Measurements from ENCODE around the gene ABR.
A peak's percentile ranks its signal among the peaks of the same experiment; 100 is the strongest.
"Not testable (repeated sequence)": the region's sequence is repeated elsewhere in the genome, so short reads cannot be mapped to it uniquely, and the experiment has no call there.

ABR gene

DNA sequence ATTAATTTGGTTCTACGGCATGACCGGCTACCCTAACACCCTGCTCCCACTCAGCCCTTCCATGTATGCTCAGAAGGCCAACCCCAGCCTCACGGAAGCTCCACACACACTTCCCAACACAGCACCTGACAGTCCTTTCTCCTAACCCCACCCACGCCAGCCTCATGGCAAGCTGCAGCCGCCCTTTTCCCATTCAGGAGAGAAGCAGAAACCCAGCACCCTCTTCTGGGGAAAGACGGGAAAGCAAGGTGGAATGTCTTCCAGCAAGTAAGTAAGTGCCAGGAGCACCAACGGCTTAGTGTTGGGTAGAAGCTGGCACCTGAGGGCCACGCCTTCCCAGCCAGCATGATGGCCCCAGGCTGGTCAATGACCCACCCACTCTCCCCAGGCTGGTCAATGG is 32.1 kb downstream of the ABR start:
- peak; percentile 7 for DNase-seq (ENCODE audit: low read depth)

DNA sequence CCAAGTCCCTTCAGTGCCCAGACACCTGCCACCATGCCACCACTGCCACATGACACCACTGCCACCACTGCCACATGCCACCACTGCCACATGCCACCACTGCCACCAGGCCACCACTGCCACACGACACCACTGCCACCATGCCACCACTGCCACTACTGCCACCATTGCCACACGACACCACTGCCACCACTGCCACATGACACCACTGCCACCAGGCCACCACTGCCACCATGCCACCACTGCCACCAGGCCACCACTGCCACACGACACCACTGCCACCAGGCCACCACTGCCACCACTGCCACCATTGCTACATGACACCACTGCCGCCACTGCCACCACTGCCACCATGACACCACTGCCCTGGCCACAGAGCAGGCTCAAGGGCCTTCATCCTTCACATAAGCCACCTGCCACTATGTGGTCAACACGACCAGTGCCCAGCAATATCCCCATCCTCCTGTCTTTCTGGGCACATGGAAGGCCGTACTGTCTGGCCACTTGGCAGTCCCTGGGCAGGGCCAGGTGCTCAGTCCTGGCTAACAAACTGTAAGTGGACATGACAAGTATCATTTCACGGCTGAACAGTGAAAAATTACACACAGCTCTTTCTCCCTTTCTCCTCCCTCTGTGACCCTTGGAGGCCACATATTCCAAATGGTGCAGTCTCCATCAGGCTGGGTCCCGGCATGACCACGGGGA is 33.1 kb downstream of the ABR start:
- no peak for DNase-seq (ENCODE audit: low read depth)

DNA sequence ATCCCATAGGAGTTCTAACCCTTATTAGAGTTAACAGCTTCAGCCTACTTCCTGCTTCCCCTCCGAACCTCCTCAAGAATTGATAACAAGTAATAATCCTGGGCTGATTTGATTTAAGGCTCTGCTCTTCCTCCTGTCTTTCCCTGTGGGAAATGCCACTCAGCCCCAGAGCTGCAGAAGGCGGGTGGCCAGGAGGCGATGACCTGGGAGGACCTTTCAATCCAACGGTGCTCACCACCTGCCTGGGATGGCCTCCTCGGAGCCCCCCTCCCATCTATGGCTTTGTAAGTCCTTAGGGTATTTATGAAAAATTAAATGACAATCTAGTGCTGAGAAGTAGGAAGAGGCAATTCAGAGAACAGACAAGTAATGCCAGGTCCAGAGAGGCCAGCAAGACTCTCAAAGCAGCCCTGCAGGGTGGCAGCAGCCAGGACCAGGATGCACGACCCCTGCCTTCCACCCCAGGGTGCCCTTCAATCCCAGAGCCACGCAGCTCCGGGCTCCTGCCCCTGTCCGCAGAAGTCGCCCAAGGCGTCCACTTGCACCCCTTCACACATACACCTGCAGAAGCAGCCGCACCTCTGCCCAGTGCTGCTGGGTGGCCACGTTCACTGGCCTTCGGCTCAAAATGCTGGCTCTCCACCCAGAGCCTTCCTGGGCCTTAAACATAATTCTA is 34.3 kb downstream of the ABR start:
- no peak for DNase-seq (ENCODE audit: low read depth)

DNA sequence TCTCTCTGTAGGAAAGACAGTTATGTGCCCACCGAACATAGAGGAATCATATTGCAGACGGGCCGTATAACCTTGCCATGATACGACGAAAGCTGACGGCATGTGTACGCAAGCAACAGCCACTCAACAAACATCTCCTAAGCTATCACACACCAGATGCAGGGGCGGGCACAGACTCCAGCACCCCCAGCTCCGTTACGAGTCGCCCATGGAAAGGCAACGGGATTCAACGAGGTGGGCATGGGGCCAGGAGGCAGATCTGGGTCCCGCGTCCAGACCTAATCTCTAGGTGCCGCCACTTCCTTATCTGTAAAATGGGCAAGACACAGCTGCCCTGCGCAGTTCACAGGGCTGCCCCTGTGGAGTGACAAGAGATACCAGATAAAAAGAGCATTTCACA is 35.6 kb downstream of the ABR start:
- DNase-seq (ENCODE audit: low read depth), result no peak

DNA sequence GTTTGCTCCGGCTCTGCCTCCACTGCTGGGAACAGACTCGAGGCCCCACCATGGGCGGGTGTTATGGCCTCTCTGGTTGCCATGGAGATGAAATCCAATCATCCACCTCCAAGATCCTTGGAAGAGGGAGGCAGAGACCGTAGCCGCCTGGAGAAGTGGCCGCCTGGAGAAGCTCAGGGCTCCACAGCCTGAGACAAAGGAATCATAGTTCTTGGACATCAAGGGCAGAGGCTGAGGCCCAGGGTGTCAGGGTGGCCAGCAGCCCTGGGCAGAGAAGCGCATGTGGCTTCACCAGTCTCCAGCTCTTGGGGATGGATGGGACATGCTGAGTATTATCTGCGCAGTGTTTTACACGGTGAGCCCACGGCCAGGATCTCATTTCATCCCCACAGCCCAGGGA is 36.2 kb downstream of the ABR start:
- no peak for DNase-seq (ENCODE audit: low read depth)

DNA sequence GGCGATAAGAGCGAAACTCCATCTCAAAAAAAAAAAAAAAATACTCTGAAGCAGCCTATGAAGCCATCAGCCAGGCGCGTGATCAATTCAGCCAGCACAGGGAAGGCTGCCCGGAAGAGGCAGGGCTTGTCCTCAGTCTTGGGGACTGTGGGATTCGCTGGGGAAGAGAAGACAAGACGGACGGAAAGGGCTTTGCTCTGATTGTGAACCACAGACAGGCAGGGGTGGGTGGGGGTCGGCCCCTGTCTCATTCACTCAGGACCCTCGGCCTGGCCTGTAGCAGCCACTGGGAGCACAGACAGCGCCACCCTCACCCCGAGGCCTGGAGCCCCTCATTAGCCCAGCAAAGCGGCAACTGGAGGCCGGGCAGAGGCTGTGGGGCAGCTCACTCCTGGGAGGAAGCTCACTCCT is 37.2 kb downstream of the ABR start:
- DNase-seq (ENCODE audit: low read depth), result no peak

DNA sequence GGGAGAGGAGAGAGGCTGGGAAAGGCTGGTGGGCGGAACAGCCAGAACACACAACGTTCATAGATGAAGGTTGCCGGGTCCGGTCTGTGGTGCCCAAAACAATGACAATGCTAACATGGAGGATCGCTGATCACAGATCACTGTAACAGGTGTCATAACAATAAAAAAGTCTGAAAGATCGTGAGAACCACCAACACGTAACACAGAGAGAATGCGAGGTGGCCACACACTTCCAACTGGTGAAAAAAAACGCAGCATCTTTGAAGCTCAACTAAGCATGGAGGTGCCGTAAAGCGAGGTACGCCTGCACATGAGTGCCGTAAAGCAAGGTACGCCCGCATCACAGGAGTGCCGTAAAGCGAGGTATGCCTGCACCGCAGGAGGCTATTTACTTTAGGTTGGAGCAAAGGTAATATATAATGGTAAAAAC is 42.3 kb downstream of the ABR start:
- no peak for DNase-seq (ENCODE audit: low read depth)

DNA sequence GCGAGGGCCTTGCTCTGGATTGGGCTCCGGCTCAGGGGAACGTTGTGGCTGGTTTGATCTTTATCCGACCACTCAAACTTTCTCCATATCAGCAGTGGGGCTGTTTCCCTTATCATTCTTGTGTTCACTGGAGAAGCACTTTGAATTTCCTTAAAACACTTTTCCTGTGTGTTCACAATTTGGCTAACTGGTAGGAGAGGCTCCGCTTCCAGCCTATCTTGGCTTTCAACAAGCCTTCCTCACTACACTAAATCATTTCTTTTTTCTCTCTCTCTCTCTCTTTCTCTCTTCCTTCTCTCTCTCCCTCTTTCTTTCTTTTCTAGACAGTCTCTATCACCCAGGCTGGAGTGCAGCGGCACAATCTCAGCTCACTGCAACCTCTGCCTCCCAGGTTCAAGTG is 43.0 kb downstream of the ABR start:
- DNase-seq (ENCODE audit: low read depth), result no peak

DNA sequence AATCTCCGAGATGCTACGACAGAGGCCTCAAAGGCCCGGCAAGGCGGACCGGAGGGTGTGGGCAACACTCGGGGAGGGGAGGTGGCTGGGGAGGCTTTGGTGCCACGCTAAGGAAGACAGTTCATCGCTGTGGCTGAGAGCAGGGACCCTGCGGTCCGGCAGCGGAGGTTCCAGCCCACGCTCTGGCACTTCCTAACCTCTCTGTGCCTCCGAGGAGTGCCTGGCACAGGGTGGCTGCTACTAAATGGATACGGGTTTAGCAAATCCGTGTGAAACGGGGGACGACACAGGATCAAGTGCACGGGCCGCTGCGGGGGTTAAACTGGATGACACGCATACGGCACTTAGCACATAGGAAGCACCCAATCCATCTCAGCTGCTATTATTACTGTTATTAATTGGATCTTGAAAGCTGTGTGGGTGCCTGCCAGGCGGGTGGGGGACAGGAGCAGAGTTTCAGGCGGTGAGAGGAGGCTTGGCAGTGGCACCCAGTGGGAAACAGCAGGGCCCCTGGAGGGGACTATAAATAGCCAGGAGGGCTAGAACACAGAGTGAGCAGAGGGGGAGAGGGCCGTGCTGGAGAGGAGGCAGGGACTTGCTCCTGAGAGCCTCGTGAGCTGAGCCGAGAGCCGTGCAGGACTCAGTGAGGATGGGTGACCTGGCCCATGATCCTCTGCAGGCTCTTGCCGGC is 45.0 kb downstream of the ABR start:
- no peak for DNase-seq (ENCODE audit: low read depth)

DNA sequence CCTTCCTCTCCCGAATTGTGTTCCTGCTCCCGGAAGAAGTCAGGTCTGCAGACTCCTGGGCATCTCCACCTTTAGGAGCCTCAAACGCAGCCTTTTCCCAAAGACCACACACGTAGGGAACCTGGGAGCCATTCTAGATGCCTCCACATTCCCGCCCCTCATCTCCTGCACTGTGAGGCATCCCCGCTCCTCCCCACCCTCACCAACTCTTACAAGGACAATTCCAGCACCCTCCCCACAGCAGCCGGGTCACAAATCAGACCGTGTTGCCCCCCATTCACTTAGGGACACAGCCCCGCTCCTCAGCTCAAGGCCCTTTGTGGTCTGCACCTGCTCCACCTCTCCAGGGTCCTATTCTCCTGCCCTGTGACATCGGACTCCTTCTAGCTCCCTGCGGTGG is 49.6 kb downstream of the ABR start:
- no peak for DNase-seq (ENCODE audit: low read depth)

DNA sequence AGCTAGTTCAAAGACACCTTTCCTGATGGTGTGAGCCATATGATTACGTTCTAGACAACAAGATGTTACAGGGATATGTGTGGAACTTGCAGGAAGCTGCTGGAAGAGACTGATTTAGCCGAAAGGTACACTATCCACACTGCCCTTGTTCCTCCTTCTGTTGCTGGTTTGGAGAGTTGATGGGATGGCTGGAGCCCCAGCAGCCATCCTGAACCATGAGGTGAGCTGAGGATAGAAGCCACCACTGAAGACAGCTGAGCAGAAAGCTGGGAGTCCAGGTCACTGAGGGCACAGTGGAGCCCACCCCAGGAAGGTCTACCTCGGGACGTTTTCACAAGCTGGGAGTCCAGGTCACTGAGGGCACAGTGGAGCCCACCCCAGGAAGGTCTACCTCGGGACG is 51.3 kb downstream of the ABR start:
- DNase-seq (ENCODE audit: low read depth), result not testable (repeated sequence)

DNA sequence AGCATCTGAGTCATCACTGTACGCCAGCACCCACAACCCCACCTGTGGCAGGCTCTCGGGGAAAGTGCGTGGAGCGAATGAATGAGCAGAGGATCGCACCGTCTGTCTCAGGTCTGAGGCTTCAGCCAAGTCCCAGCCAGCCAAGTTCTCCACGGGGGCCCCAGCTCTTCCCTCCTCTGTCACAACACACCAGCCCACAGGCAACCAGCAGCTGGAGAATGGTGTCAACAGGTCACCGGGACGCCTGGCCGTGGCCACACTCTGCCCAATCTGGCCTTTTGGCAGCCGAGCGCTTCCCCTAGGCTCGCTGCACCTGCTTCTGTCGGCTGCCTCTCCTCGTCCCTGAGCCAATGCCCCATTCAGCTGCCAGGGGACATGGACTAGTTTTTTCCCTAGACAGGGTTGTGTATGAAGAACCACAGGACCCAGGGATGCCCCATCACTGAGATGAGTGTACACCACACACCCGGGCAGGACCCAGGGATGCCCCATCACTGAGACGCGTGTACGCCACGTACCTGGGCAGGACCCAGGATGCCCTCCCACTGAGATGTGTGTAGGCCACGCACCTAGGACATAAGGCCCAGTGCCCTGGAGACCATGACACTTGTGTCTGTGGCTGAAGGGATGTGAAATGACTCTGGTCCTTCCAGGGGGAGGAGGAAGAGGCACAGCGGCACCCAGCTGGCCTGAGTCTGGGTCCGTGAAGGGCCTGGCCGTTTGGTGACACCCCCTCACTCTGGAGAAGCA is 52.8 kb downstream of the ABR start:
- no peak for DNase-seq (ENCODE audit: low read depth)

DNA sequence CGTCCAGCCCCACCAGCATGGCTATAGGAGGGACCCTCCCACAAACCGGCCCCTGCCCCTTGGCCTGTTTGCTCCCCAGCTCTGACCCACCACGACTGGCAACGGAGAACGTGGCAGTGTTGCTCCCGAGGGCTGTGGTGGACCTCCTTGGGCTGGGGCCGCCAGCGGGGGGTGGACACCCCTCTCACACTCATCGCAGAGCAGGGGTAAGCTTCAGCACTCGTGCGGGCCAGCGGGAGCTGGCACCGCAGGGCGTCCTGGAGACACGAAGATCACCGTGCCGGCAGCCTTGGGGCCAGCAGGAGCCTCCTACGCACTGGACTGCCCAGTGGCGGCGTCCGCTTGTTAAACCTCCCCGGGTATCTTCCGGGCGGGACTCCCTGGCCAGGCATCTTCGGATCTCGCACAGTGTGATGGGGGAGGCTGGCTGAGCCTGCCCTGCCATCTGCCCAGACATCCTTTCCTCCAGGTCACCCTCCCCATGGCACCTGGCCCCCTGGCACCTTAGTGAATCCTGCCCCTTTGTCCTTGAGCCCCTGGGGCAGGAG is 53.5 kb downstream of the ABR start:
- no peak for DNase-seq (ENCODE audit: low read depth)

DNA sequence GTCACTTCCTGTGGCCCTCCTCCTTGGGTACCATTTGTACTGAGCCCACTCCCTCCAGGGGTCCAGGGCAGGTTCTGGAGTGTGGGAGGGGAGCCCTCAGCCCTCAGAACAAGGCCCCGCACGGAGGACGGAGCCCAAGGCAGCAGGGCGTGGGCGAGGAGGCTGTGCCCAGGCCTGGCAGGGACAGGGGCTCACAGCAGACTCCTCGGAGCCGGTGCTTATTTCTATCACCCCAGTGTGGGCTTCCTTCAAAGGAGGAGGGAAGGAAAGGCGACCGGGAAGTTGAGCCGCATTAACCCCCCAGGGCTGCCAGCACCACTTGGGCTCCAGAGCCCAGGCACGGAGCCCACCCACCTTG is 54.0 kb downstream of the ABR start:
- no peak for DNase-seq (ENCODE audit: low read depth)

DNA sequence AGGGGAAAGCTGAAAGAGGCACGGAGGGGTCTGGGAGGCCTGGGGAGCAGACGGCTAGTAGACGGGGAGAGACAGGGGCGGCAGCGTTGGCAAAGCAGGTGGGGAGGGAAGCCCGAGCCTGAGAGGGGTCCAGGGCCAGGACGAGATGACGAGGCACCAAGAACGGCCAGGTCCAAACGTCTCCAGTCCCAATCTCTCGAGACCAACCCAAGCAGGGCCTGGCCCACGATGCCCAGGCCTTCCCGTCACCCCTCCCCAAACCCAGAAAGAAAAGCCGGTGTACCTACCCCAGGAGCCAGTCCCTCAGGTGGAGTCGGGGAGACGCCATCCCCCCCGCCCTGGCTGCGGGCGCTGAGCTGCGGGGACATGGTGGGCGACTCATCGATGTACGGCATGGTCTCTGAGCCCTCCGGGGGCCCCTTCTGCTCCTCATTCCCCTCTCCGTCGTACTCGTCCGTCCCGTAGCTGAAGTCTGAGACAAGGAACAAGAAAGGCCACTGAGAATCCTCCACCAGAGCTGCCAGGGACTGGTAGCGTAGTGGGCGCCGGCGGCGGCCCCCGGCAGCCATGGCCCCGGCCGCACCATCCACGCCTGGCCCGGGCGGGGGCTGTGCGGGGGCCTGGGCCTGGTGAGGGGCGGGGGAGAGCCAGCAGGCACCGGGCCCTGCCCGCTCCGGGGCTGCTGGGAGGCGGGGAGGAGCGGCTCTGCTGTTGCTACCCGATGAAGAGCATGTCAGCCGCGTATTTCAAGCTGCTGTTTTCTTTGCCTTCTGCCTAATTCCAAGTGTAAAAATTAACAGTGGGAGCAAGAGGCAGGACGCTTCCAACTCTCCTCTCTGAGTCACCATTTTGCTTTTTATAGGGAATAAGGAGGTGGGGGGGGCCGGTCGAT is 54.6 kb downstream of the ABR start:
- no peak for DNase-seq (ENCODE audit: low read depth)

DNA sequence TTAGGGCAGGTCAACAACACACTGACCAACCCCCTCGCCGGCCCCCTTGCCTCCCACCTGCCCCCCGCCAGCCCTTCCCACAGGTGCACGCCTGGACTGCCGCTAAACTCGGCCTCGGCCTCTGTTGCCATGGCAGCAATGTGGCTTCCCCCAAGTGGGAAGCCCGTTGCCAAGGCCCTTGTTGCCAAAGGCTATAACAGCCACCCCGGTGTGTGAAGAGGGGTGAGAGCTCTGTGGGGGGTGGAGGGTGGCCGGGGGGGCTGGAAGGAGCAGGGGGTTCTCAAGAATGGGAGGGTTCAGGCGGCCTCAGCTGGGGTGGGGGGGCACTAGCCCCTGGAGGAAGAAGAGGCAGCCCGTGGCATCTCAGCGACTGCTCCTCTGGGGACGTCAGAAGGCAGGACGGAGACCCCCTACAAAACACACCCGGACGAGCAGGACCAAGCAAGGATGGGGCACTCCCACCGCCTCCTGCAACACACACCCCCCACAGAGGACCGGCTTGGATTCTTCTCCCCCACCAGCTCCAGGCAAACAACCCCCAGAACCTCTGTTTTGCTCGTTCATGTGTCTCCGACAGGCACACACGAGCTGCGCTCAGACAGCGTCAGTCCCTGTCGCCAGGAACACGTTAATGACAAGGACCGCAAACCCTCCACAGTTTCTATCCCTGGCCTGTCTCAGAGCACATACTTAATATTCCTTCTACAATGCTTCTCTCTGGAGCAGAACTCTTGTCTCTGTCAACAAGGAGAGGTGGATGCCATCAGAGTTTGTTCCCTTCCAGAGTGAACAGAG is 55.7 kb downstream of the ABR start:
- no peak for DNase-seq (ENCODE audit: low read depth)

DNA sequence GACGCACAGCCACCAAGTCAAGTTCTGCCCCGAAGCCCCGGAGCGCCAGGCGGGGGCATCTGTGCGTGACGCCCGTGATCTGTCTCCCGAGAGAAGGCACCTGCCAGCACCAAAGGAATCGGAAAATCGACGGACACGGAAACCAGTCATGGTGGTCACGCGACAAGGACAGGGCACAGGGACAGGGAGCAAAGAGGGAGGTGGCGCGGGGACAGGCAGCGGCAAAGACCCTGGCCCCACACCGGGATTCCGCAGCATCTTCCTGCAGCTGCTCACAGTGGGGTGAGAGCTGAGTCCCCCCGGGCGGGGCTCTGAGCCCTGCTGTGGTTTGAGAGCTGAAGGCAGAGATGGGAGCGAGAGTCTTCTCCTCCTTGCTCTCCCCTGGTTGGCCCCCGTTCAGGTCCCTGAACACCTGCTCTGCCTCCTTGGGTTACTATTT is 56.4 kb downstream of the ABR start:
- DNase-seq (ENCODE audit: low read depth), result no peak

DNA sequence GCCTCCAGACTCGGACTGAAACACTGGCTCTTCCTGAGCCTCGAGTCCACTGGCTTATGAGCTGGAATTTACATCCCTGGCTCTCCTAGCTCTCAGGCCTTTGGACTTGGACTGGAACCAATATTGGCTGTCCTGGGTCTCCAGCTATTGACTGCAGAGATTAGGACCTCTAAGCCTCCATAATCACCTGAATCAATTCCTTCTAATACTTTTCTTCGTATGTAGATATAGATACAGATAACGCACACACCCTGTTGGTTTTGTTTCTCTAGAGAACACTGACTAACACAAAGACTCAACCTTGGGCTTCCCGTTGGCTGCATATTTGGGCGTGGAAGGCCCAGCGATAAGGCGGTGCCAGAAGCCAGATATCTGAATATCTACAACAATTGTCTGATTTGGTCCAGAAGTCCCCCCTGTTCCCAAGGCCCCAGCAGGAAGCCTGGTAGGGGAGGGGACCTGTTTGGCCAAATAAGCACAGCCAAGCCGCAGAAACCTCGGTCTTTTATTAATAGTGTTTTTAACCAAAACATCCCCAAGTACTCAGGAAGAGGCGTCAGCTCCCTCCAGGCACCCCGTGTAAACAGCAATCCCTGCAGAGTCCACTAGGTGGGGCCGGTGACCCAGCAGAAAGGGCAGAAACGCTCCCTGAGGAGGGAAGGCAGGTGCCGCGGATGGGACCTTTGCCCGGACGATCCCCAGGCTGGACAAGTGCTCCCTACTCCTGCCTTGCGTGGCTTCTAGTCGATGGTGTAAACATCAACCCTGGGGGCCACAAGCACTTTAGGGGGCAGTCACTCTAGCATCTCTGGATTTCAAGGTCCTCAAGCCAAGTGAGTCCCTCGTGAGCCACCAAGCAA is 57.0 kb downstream of the ABR start:
- no peak for DNase-seq (ENCODE audit: low read depth)

DNA sequence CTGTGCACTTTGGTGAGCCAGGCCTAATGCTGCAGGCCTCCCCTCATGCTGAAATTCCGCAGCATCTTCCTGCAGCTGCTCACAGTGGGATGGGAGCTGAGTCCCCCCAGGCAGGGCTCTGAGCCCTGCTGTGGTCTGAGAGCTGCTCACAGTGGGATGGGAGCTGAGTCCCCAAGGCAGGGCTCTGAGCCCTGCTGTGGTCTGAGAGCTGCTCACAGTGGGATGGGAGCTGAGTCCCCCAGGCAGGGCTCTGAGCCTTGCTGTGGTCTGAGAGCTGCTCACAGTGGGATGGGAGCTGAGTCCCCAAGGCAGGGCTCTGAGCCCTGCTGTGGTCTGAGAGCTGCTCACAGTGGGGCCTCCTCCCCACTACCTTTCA is 58.4 kb downstream of the ABR start:
- DNase-seq (ENCODE audit: low read depth), result not testable (repeated sequence)
